RWPE2 (cell line): Measurements from ENCODE around the gene PRAMEF6.
"Not testable (repeated sequence)": the region's sequence is repeated elsewhere in the genome, so short reads cannot be mapped to it uniquely, and the experiment has no call there.

Experiments used
- ATAC-seq: fragments of 200-7000 bp; cut with Tn5 transposase; 3 replicates; pipeline ENCODE4 v1.9.1; 2021; ENCODE audit warnings: low read depth
- DNase-seq: peaks from one replicate; pipeline ENCODE4 v3.0.0-alpha.2; 2020; ENCODE audit warnings: low spot score
- H3K27ac ChIP-seq: fragments of 450-650 bp; 2 replicates; pipeline ENCODE4 v1.5.1; 2017; ENCODE audit warnings: mild to moderate bottlenecking; ENCODE audit not compliant: poor library complexity, severe bottlenecking
- H3K27me3 ChIP-seq: fragments of 250-450 bp; sonication (Bioruptor Pico); 2 replicates; pipeline ENCODE4 v1.5.1; 2021; ENCODE audit warnings: mild to moderate bottlenecking, moderate library complexity; ENCODE audit not compliant: insufficient read depth, poor library complexity, severe bottlenecking
- H3K36me3 ChIP-seq: fragments of 250-450 bp; sonication (Bioruptor Pico); 2 replicates; pipeline ENCODE4 v1.5.1; 2020; ENCODE audit warnings: low read depth, mild to moderate bottlenecking, moderate library complexity
- H3K4me1 ChIP-seq: fragments of 250-450 bp; sonication (Bioruptor Pico); 2 replicates; pipeline ENCODE4 v1.5.1; 2021; ENCODE audit warnings: mild to moderate bottlenecking, moderate library complexity; ENCODE audit not compliant: insufficient read depth, poor library complexity, severe bottlenecking
- H3K4me3 ChIP-seq: fragments of 250-450 bp; sonication (Bioruptor Pico); 2 replicates; pipeline ENCODE4 v1.5.1; 2021; ENCODE audit warnings: mild to moderate bottlenecking, moderate library complexity; ENCODE audit not compliant: severe bottlenecking
- H3K9me3 ChIP-seq: fragments of 250-450 bp; sonication (Bioruptor Pico); 2 replicates; pipeline ENCODE4 v1.5.1; 2021; ENCODE audit warnings: mild to moderate bottlenecking, moderate library complexity; ENCODE audit not compliant: severe bottlenecking
- CTCF ChIP-seq: fragments of 450-650 bp; IDR thresholded peaks from one replicate; pipeline ENCODE4 v1.5.1; 2017; ENCODE audit warnings: mild to moderate bottlenecking, moderate library complexity; ENCODE audit not compliant: poor library complexity, severe bottlenecking

The PRAMEF6 gene

GRCh38 chr1:12947480-12947879 is at the start of gene PRAMEF6:
Gene PRAMEF6 (minus strand): TSS chr1:12947580. CDS start chr1:12942518, 5,062 bp downstream.
- DNase-seq, H3K27ac ChIP-seq, ATAC-seq, H3K36me3 ChIP-seq, H3K4me3 ChIP-seq, H3K4me1 ChIP-seq, H3K27me3 ChIP-seq, H3K9me3 ChIP-seq: not testable (repeated sequence)

GRCh38 chr1:12924368-12924767 is 23.0 kb downstream of the PRAMEF6 start:
- not testable (repeated sequence) for H3K9me3 ChIP-seq, H3K27me3 ChIP-seq, H3K36me3 ChIP-seq, H3K4me3 ChIP-seq, DNase-seq, ATAC-seq, H3K4me1 ChIP-seq, H3K27ac ChIP-seq

- not testable (repeated sequence) for H3K27ac ChIP-seq, DNase-seq
- peak; percentile 5 for TF ChIP-seq CTCF
These were observed 25.6 kb downstream of the PRAMEF6 start for GRCh38 chr1:12921749-12922148.

GRCh38 chr1:12916310-12916709 is 31.1 kb downstream of the PRAMEF6 start, which contains the start of gene PRAMEF7:
Gene PRAMEF7 (plus strand): TSS chr1:12916610. CDS start chr1:12917693, 1,083 bp downstream.
- DNase-seq, H3K9me3 ChIP-seq, H3K36me3 ChIP-seq, ATAC-seq, H3K4me3 ChIP-seq, H3K27me3 ChIP-seq, H3K27ac ChIP-seq, H3K4me1 ChIP-seq: not testable (repeated sequence)

More at GRCh38 chr1:12921749-12922148, 25.6 kb downstream of the PRAMEF6 start:
- peak; percentile 35; the same call in 1 of the 3 replicates for ATAC-seq
- H3K27me3 ChIP-seq, H3K4me3 ChIP-seq, H3K9me3 ChIP-seq, H3K4me1 ChIP-seq, H3K36me3 ChIP-seq: not testable (repeated sequence)

- not testable (repeated sequence) for H3K36me3 ChIP-seq, DNase-seq, H3K27me3 ChIP-seq, H3K9me3 ChIP-seq, H3K4me3 ChIP-seq, H3K27ac ChIP-seq, H3K4me1 ChIP-seq
- peak; percentile 70 for ATAC-seq
These were observed 43.4 kb downstream of the PRAMEF6 start for GRCh38 chr1:12903793-12904572.

- not testable (repeated sequence) for H3K36me3 ChIP-seq, H3K4me1 ChIP-seq, ATAC-seq, H3K9me3 ChIP-seq, H3K27me3 ChIP-seq, H3K4me3 ChIP-seq, DNase-seq, H3K27ac ChIP-seq
These were observed 48.2 kb downstream of the PRAMEF6 start for GRCh38 chr1:12899186-12899585.

GRCh38 chr1:12898170-12898569 is 49.2 kb downstream of the PRAMEF6 start, which contains the start of gene PRAMEF10:
Gene PRAMEF10 (minus strand): TSS chr1:12898270. CDS start chr1:12895847, 2,423 bp downstream.
- not testable (repeated sequence) for H3K27me3 ChIP-seq, ATAC-seq, H3K4me3 ChIP-seq, H3K9me3 ChIP-seq, H3K36me3 ChIP-seq, DNase-seq, H3K4me1 ChIP-seq, H3K27ac ChIP-seq
